Measurements from ENCODE around the gene TBL1Y. TPM values are rescaled to one million over a fixed set of nuclear protein-coding genes. Genes with fewer than 3 reads are reported as not detected.
"Not testable (repeated sequence)": the region's sequence is repeated elsewhere in the genome, so short reads cannot be mapped to it uniquely, and the experiment has no call there.

TBL1Y gene
- total RNA-seq, 1 experiment from 2014 or later: not detected

DNA sequence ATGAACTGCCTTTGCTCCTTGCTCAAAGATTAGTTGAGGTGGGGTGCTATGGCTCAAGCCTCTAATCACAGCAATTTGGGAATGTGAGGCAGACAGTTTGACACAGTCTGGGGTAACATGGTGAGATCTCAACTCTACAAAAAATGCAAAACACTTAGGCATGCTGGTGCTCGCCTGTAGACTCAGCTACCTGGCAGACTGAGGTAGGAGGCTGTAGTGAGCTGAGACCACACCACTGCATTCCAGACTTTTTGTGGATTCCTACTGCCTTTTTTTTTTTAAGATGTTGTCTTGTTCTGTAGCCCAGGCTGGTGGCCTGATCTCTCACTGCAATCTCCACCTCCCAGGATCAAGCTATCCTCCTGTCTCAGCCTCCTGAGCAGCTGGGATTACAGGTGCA lies 2.9 kb upstream of the TBL1Y start (continued):
- no peak for TF ChIP-seq SRF (IDR thresholded peaks at IDR 0.05; ENCODE audit: low read depth)

DNA sequence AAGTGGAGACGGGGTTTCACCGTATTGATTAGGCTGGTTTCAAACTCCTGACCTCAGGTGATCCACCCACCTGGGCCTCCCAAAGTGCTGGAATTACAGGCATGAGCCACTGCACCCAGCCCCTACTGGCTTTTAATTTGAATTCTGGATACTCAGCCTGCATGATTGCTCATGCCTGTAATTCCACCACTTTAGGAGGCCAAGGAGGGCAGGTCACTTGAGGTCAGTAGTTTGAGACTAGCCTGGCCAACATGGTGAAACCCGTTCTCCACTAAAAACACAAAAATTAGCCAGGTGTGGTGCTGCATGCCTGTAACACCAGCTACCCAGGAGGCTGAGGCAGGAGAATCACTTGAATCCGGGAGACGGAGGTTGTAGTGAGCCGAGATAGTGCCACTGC lies 2.5 kb upstream of the TBL1Y start:
- H3K36me3 ChIP-seq (ENCODE audit: control insufficient read depth in 1 of 2, insufficient read depth in 2 of 2, low read length in 2 of 2); POLR2A ChIA-PET; H3K9ac ChIP-seq (ENCODE audit: low read length); H3K4me2 ChIP-seq (ENCODE audit: low read length); H3K4me1 ChIP-seq (ENCODE audit: control insufficient read depth in 1 of 2, insufficient read depth in 2 of 2, low read length in 2 of 2); H3K9me3 ChIP-seq (ENCODE audit: control insufficient read depth in 1 of 2, insufficient read depth in 1 of 2, low read depth in 1 of 2, low read length in 2 of 2); H3K9me2 ChIP-seq (ENCODE audit: insufficient read depth); RAD21 ChIA-PET (ENCODE audit: low non-redundant PET in 1 of 2, low total read pairs in 2 of 2, uncharacterized antibody in 2 of 2, unreplicated experiment in 2 of 2); H3K27ac ChIP-seq (ENCODE audit: low read depth, low read length); ATAC-seq; H3K27me3 ChIP-seq (ENCODE audit: insufficient read depth, low read length); H2AFZ ChIP-seq (ENCODE audit: low read depth, low read length, poor library complexity, severe bottlenecking); H4K20me1 ChIP-seq (ENCODE audit: insufficient read depth); H3K4me3 ChIP-seq (replicated peaks in 1 of 2; ENCODE audit: low read depth in 1 of 2, low read length in 2 of 2); CTCF ChIA-PET; DNase-seq (ENCODE audit: low read depth, low spot score); H3K79me2 ChIP-seq (ENCODE audit: insufficient read depth, low read length); intact Hi-C loops (cut with micrococcal nuclease); BruUV-seq (replicated peaks): not testable (repeated sequence)

DNA sequence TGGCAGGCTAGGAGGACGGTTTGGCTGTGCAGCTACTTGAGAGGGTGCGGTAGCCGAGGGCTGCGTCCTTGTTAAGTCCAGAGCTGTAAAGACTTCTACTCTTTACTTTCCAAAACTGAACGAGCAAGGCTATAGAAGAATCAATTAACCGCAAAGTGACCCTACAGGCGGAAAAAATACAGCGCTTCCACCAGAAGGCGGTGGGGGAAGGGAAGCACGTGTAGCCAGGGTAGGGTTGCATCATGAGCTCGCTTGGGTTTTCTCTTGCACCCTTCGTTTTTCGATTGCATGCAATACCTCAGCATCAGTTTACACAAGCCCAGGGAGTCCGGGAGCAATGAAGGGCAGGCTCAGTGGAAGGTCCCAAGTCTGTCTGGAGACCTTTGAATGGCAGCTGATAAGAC lies 1.4 kb upstream of the TBL1Y start:
- H3K36me3 ChIP-seq (ENCODE audit: control insufficient read depth in 1 of 2, insufficient read depth in 2 of 2, low read length in 2 of 2): no peaks in the 10 kb centered on the region
- intact Hi-C loops (cut with micrococcal nuclease): no loop called here
- no peak overlapping the region for H3K4me2 ChIP-seq (ENCODE audit: low read length)
- H3K27ac ChIP-seq (ENCODE audit: low read depth, low read length): no peak overlapping the region
- DNase-seq (ENCODE audit: low read depth, low spot score) (no peak), ATAC-seq (no peak)
- H3K27me3 ChIP-seq (ENCODE audit: insufficient read depth, low read length): no peaks in the 10 kb centered on the region
- no peak overlapping the region for H3K9ac ChIP-seq (ENCODE audit: low read length)
- BruUV-seq (replicated peaks): no TSS peak
- no peaks in the 10 kb centered on the region for H4K20me1 ChIP-seq (ENCODE audit: insufficient read depth)
- ChIA-PET POLR2A (no interaction called here), CTCF (no interaction called here), RAD21 (ENCODE audit: low non-redundant PET in 1 of 2, low total read pairs in 2 of 2, uncharacterized antibody in 2 of 2, unreplicated experiment in 2 of 2) (no interaction called here)
- TF ChIP-seq EZH2phosphoT487 (IDR thresholded peaks at IDR 0.05; ENCODE audit: borderline replicate concordance) (no peak), RAD21 (IDR thresholded peaks at IDR 0.05; ENCODE audit: low read depth) (no peak), ZNF274 (IDR thresholded peaks at IDR 0.05; ENCODE audit: low read depth, low read length) (no peak), ZFX (IDR thresholded peaks at IDR 0.05) (no peak), YY1 (IDR thresholded peaks at IDR 0.05; ENCODE audit: extremely low read depth, insufficient replicate concordance, low read depth, low read length) (no peak), POLR2A (IDR thresholded peaks at IDR 0.05; ENCODE audit: borderline replicate concordance, extremely low read depth, insufficient read depth, insufficient read length) (no peak), POLR2AphosphoS5 (IDR thresholded peaks at IDR 0.05; ENCODE audit: low read depth, low read length) (no peak), SP1 (IDR thresholded peaks at IDR 0.05; ENCODE audit: low read depth) (no peak), TCF7L2 (IDR thresholded peaks at IDR 0.05; ENCODE audit: borderline replicate concordance, extremely low read depth, insufficient read depth, insufficient read length) (no peak), FOSL1 (IDR thresholded peaks at IDR 0.05; ENCODE audit: low read depth) (no peak)
- TF ChIP-seq, protein P1, sequence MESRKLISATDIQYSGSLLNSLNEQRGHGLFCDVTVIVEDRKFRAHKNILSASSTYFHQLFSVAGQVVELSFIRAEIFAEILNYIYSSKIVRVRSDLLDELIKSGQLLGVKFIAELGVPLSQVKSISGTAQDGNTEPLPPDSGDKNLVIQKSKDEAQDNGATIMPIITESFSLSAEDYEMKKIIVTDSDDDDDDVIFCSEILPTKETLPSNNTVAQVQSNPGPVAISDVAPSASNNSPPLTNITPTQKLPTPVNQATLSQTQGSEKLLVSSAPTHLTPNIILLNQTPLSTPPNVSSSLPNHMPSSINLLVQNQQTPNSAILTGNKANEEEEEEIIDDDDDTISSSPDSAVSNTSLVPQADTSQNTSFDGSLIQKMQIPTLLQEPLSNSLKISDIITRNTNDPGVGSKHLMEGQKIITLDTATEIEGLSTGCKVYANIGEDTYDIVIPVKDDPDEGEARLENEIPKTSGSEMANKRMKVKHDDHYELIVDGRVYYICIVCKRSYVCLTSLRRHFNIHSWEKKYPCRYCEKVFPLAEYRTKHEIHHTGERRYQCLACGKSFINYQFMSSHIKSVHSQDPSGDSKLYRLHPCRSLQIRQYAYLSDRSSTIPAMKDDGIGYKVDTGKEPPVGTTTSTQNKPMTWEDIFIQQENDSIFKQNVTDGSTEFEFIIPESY (IDR thresholded peaks at IDR 0.05; ENCODE audit: extremely low read depth, insufficient replicate concordance, low read length): no peak
- TF ChIP-seq, protein P2, sequence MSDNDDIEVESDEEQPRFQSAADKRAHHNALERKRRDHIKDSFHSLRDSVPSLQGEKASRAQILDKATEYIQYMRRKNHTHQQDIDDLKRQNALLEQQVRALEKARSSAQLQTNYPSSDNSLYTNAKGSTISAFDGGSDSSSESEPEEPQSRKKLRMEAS (IDR thresholded peaks at IDR 0.05): no peak
- TF ChIP-seq, protein P3, sequence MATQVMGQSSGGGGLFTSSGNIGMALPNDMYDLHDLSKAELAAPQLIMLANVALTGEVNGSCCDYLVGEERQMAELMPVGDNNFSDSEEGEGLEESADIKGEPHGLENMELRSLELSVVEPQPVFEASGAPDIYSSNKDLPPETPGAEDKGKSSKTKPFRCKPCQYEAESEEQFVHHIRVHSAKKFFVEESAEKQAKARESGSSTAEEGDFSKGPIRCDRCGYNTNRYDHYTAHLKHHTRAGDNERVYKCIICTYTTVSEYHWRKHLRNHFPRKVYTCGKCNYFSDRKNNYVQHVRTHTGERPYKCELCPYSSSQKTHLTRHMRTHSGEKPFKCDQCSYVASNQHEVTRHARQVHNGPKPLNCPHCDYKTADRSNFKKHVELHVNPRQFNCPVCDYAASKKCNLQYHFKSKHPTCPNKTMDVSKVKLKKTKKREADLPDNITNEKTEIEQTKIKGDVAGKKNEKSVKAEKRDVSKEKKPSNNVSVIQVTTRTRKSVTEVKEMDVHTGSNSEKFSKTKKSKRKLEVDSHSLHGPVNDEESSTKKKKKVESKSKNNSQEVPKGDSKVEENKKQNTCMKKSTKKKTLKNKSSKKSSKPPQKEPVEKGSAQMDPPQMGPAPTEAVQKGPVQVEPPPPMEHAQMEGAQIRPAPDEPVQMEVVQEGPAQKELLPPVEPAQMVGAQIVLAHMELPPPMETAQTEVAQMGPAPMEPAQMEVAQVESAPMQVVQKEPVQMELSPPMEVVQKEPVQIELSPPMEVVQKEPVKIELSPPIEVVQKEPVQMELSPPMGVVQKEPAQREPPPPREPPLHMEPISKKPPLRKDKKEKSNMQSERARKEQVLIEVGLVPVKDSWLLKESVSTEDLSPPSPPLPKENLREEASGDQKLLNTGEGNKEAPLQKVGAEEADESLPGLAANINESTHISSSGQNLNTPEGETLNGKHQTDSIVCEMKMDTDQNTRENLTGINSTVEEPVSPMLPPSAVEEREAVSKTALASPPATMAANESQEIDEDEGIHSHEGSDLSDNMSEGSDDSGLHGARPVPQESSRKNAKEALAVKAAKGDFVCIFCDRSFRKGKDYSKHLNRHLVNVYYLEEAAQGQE (IDR thresholded peaks at IDR 0.05; ENCODE audit: low read depth): no peak
- no peaks in the 10 kb centered on the region for H3K4me1 ChIP-seq (ENCODE audit: control insufficient read depth in 1 of 2, insufficient read depth in 2 of 2, low read length in 2 of 2)
- H3K4me3 ChIP-seq (replicated peaks in 1 of 2; ENCODE audit: low read depth in 1 of 2, low read length in 2 of 2): no peak overlapping the region
- H3K9me3 ChIP-seq (ENCODE audit: control insufficient read depth in 1 of 2, insufficient read depth in 1 of 2, low read depth in 1 of 2, low read length in 2 of 2): no peaks in the 10 kb centered on the region
- no peak overlapping the region for H2AFZ ChIP-seq (ENCODE audit: low read depth, low read length, poor library complexity, severe bottlenecking)
- no peaks in the 10 kb centered on the region for H3K9me2 ChIP-seq (ENCODE audit: insufficient read depth)
- H3K79me2 ChIP-seq (ENCODE audit: insufficient read depth, low read length): no peaks in the 10 kb centered on the region
